Sigmoid colon (tissue), 7 donors: ENCODE data around the gene ETV1. TPM values are rescaled to one million over a fixed set of nuclear protein-coding genes. Genes with fewer than 3 reads are reported as not detected.
A peak's percentile ranks its signal among the peaks of the same experiment; 100 is the strongest.

Experiments
- DNase-seq: peaks from one replicate; pipeline ENCODE4 v3.0.0-alpha.2; 2019
- H3K27ac ChIP-seq, 4 donors: fragments of 200-600 bp; sonication (generic); one replicate each; pipeline ENCODE4 v1.5.1; 2016 to 2019; ENCODE audit warnings: mild to moderate bottlenecking in 1 of 4
- H3K27me3 ChIP-seq, 3 donors: fragments of 200-600 bp; sonication (generic); one replicate each; pipeline ENCODE4 v1.5.1; 2019; ENCODE audit warnings: mild to moderate bottlenecking in 1 of 3
- H3K36me3 ChIP-seq, 4 donors: fragments of 200-600 bp; sonication (generic); one replicate each; pipeline ENCODE4 v1.5.1; 2016 to 2019
- H3K4me1 ChIP-seq, 4 donors: fragments of 200-600 bp; sonication (generic); one replicate each; pipeline ENCODE4 v1.5.1; 2017 to 2019
- H3K4me3 ChIP-seq, 4 donors: fragments of 200-600 bp; sonication (generic); one replicate each; pipeline ENCODE4 v1.5.1; 2017 to 2019; ENCODE audit warnings: mild to moderate bottlenecking in 2 of 4, moderate library complexity in 1 of 4
- H3K9me3 ChIP-seq, 4 donors: fragments of 200-600 bp in 3 of 4; sonication (generic) in 3 of 4; one replicate each; pipeline versions ENCODE4 v1.5.1 to v1.6.1; 2013 to 2019
- EP300 ChIP-seq, 4 donors: sonication (generic); formaldehyde crosslinking; IDR thresholded peaks; one replicate each; pipeline ENCODE4 v1.6.1; 2017; ENCODE audit warnings: antibody characterized with exemption in 4 of 4
- POLR2A ChIP-seq, 2 donors: fragments of 450-650 bp; IDR thresholded peaks; one replicate each; pipeline ENCODE4 v1.6.1; 2016; ENCODE audit warnings: antibody characterized with exemption in 2 of 2, mild to moderate bottlenecking in 2 of 2, moderate library complexity in 2 of 2
- POLR2AphosphoS5 ChIP-seq, 4 donors: sonication (generic); formaldehyde crosslinking; IDR thresholded peaks; one replicate each; pipeline ENCODE4 v1.6.1; 2017; ENCODE audit warnings: antibody characterized with exemption in 4 of 4
- WGBS, 2 donors: extraction: QIAGEN DNeasy Blood & Tissue Kit; methylation state at CpG; one replicate each; pipeline ENCODE4 v1.1.7; 2013; 5-methylcytosine and 5-hydroxymethylcytosine counted together
- intact Hi-C: fragments of 100-400 bp; cut with DNase I; formaldehyde crosslinking; loops from one replicate; pipeline ENCODE4 v1.15.1; 2023
- polyA plus RNA-seq, 3 donors: library from polyadenylated mRNA; stranded (reverse); fragments of 200-250 nt; gene quantifications; one replicate each; pipeline ENCODE4 v1.2.3, GENCODE V29; 2013
- total RNA-seq, 4 donors: library from RNA; depleted of rRNA; stranded (reverse); fragments of >200 nt; gene quantifications; one replicate each; pipeline ENCODE4 v1.1.0, GENCODE V29; 2016
- TF ChIP-seq, protein P1 (sequence below), 4 experiments: fragments of 450-650 bp in 3 of 4; fragments of 200-600 bp in 1 of 4; IDR thresholded peaks; one replicate each; pipeline ENCODE4 v1.5.1; 2016 to 2019; ENCODE audit warnings: antibody characterized with exemption in 4 of 4, mild to moderate bottlenecking in 3 of 4, moderate library complexity in 2 of 4
- donor health status: healthy with polysubstance abuse.
- donor health status: Bipolar disorder and iron deficiency.
- donor health status: healthy.

The ETV1 gene
- total and polyA plus RNA-seq, 7 donors, result 0.60 to 13.6 (median 6.5) TPM

DNA sequence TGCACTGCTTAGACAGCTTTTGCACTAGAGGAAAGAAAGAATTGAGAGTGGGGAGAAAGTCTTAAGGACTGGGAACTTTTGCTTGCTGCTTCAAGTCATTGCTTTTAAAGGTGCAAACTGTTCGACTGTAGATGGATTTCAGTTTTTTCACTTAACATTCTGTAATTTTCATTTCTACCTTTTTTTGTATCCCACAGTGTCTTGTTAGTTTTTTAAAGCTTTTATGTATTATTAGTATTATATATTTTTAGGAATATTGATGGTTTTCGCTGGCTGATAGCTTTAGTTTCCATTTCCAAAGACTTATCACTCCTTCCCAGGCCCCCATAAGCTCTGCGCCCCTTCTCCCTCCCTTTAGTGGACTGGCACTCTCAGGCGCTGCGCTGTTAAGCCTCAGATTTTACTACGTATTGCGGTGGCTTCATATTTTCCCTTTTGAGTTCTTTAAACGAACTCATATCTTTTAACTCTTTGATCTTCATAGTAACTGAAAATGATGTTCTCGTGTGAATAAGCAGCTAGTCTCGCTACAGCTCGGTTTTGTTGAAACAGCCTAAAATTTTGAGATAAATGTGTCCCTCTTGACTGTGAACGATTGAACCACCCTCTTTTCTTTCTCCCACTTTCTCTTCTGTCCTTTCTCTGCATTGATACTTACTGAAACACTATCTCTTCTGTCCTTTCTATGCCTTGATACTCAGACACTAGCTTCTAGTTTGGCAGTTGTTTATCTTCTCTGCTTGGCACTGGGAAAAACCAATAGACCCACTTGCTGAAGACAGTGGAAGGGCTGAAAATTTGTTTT, 2.5 kb upstream of the ETV1 start:
- no peaks in the 10 kb centered on the region for H3K36me3 ChIP-seq
- H3K27ac ChIP-seq, result peak overlapping the region; percentile 73 to 84 (median 76)
- TF ChIP-seq POLR2A (IDR thresholded peaks at IDR 0.05) (no peak), EP300 (IDR thresholded peaks at IDR 0.05) (no peak), POLR2AphosphoS5 (IDR thresholded peaks at IDR 0.05) (no peak)
- TF ChIP-seq, protein P1, sequence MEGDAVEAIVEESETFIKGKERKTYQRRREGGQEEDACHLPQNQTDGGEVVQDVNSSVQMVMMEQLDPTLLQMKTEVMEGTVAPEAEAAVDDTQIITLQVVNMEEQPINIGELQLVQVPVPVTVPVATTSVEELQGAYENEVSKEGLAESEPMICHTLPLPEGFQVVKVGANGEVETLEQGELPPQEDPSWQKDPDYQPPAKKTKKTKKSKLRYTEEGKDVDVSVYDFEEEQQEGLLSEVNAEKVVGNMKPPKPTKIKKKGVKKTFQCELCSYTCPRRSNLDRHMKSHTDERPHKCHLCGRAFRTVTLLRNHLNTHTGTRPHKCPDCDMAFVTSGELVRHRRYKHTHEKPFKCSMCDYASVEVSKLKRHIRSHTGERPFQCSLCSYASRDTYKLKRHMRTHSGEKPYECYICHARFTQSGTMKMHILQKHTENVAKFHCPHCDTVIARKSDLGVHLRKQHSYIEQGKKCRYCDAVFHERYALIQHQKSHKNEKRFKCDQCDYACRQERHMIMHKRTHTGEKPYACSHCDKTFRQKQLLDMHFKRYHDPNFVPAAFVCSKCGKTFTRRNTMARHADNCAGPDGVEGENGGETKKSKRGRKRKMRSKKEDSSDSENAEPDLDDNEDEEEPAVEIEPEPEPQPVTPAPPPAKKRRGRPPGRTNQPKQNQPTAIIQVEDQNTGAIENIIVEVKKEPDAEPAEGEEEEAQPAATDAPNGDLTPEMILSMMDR (IDR thresholded peaks at IDR 0.05), result no peak
- WGBS, 2 donors, result 69 to 81% methylated on average over 12 of the region's 12 CpGs
- DNase-seq, result no peak
- no peaks in the 10 kb centered on the region for H3K27me3 ChIP-seq
- intact Hi-C loops, result no loop called here
- peak overlapping the region; percentile 40 to 68 (median 61) for H3K4me3 ChIP-seq
- peaks cover 0 to 19% (median 11%) of the 10 kb centered on the region in 4 donors for H3K4me1 ChIP-seq
- H3K9me3 ChIP-seq, result no peaks in the 10 kb centered on the region

DNA sequence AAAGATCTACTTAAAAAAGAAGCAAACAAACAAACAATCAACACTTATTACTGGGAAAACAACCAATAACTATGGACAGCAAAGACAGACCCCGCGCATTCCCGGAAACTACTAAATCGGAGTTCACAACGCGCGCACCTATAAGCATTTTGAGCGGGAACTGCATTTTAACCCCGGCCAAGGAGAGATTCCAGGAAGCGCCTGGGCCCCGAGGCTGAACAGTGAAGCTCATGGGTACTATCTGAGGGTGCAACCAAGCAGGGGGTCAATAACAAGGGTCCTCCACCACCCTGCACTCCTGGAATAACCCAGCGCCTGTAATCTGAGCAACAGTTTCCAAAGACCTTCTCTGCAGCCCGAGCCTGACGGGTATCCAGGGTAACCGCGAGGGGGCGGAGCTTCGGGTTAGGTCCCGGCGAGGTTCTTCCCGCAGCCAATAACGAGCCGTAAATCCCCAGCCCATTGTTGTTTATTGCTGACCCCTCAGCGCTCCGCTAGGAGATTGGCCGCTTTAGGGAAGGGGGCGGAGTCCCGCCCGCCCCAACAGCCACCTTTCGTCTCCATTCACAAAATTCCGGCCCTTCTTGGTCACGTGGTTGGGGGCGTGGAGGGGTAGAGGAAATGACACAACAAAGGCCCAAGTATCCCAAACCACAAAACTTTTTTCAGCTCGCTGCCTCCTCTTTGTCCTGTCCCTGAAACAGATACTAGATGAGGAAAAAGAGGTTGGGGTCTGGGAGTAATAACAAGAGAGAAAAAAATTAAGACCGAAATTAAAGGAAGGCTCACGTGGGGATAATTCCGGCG, 1.7 kb upstream of the ETV1 start:
- Histone ChIP-seq H3K4me1 (peaks cover 0 to 19% (median 11%) of the 10 kb centered on the region in 4 donors), H3K4me3 (peak overlapping the region; percentile 40 to 68 (median 61)), H3K27ac (peak overlapping the region; percentile 73 to 84 (median 79)), H3K27me3 (no peaks in the 10 kb centered on the region), H3K36me3 (no peaks in the 10 kb centered on the region), H3K9me3 (no peaks in the 10 kb centered on the region)
- TF ChIP-seq POLR2AphosphoS5 (IDR thresholded peaks at IDR 0.05) (peak; percentile 11 to 71 (median 56)), POLR2A (IDR thresholded peaks at IDR 0.05) (no peak), EP300 (IDR thresholded peaks at IDR 0.05) (no peak)
- TF ChIP-seq, protein P1 (IDR thresholded peaks at IDR 0.05), result peak in 1 of 4 experiments; percentile 16
- peak; percentile 98 for DNase-seq
- intact Hi-C loops, result no loop called here
- WGBS, 2 donors, result 1% methylated on average over 38 of the region's 38 CpGs

DNA sequence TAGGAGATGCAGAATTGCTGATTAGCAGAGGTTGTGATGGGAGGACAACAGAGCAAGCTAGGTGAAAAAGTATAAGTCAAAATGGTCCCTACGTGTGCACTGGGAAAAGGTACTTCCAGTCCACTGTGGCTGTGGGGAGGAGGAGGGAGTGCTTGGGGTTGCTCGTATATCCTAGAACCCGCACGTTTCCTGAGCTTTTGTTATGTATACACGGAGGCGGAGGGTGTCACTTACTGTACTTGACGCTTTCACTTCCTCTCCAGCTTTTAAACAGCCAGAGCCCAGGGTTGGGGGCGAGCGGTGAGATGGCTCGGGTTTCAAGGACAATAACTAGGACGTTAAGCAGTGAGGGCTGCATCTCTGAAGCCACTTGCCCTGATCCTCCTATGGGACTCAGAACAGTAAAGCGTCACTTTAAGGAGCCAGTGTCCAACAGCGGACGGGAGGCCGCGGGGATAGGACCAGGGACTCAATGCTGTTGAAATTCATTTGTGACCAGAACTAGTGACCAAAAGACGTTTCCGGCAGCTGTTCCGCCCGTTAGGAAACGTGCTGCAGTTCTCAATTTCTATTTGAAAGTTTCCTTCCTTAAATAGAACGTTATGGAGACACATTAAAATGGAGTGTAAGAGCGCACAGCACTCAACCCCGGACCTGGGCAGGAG, 985 bp upstream of the ETV1 start:
- peaks cover 0 to 19% (median 11%) of the 10 kb centered on the region in 4 donors for H3K4me1 ChIP-seq
- TF ChIP-seq EP300 (IDR thresholded peaks at IDR 0.05), result no peak
- TF ChIP-seq, protein P1 (IDR thresholded peaks at IDR 0.05), result no peak
- peak in 1 of 4 donors; percentile 40 for TF ChIP-seq POLR2AphosphoS5 (IDR thresholded peaks at IDR 0.05)
- H3K36me3 ChIP-seq, result no peaks in the 10 kb centered on the region
- no peaks in the 10 kb centered on the region for H3K9me3 ChIP-seq
- intact Hi-C loops, result no loop called here
- H3K27me3 ChIP-seq, result no peaks in the 10 kb centered on the region
- peak; percentile 73 for DNase-seq
- 0% methylated on average over 24 of the region's 24 CpGs for WGBS, 2 donors
- peak overlapping the region; percentile 40 to 68 (median 61) for H3K4me3 ChIP-seq
- peak overlapping the region; percentile 73 to 84 (median 79) for H3K27ac ChIP-seq

DNA sequence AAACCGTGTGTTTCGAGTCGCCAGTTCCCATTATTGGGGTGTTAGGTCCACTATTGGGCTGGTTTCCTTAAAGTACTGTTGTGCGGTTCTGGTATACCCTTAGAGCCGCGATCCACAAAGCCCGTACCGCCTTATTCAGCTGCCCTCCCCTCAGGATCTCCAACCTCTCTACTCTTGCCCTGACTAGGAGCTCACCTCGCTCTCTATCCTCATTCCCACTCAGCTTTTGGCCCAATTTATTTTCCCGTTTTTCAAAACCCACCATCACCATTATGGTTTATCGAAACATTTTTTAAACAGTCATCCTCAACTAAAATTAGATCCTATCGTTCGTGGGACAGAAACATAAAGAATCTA, 461 bp upstream of the ETV1 start:
- DNase-seq, result no peak
- TF ChIP-seq POLR2A (IDR thresholded peaks at IDR 0.05) (no peak), EP300 (IDR thresholded peaks at IDR 0.05) (no peak)
- TF ChIP-seq, protein P1 (IDR thresholded peaks at IDR 0.05), result peak in 1 of 4 experiments; percentile 5
- H3K36me3 ChIP-seq, result no peaks in the 10 kb centered on the region
- peak overlapping the region; percentile 40 to 68 (median 61) for H3K4me3 ChIP-seq
- H3K27ac ChIP-seq, result peak overlapping the region; percentile 73 to 84 (median 79)
- WGBS, 2 donors, result 0 to 1% methylated on average over 13 of the region's 13 CpGs
- peaks cover 0 to 19% (median 11%) of the 10 kb centered on the region in 4 donors for H3K4me1 ChIP-seq
- no peaks in the 10 kb centered on the region for H3K27me3 ChIP-seq
- no peaks in the 10 kb centered on the region for H3K9me3 ChIP-seq
- intact Hi-C loops, result no loop called here
